H7 (cell line): ENCODE data around the gene IQGAP3. TPM values are rescaled to one million over a fixed set of nuclear protein-coding genes. Genes with fewer than 3 reads are reported as not detected.

Experiments used
- DNase-seq: peaks from one replicate; pipeline ENCODE4 v3.0.0; 2012
- H3K27me3 ChIP-seq: 2 replicates; pipeline ENCODE4 v1.6.0; 2011; ENCODE audit warnings: mild to moderate bottlenecking, low read length; ENCODE audit not compliant: control insufficient read depth, insufficient read depth
- H3K36me3 ChIP-seq: replicated peaks from 2 replicates; pipeline ENCODE4 v1.5.1; 2011; ENCODE audit warnings: low read length; ENCODE audit not compliant: control insufficient read depth, insufficient read depth
- H3K4me3 ChIP-seq: 2 replicates; pipeline ENCODE4 v1.5.1; 2011; ENCODE audit warnings: low read depth, mild to moderate bottlenecking, control low read depth, low read length, moderate library complexity; ENCODE audit not compliant: insufficient read depth
- total RNA-seq: library from RNA; depleted of rRNA; stranded (reverse); fragments of >200 nt; shearing (Covaris generic); gene quantifications from 2 replicates; pipeline ENCODE4 v1.2.3, GENCODE V29; 2014

The IQGAP3 gene
- total RNA-seq, 1 experiment from 2014 or later = 36.8 TPM

DNA sequence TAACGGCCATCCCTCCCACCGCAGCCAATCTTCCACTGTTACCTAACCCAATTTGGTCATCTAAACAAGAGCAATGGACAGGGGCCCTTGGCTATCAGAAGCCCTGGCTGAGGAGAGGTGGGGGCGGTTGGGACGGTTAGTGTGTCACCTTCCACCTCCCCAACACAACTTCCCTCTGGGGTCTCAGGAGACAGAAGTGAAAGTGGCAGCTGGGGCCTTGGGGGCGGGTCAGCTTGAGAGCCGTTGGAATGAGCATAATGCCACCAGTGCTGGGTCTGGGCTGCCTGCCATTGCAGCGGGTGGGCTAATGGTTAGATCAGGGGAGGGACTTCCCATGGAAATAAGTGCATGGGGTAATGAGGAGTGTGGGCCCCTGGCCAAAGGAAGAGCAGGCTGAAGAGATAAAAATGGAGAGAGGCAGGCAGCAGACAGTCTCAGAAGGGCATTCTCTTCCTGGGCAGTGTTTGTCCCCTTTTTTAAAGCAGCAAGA lies 79.7 kb downstream of the IQGAP3 start:
- Histone ChIP-seq H3K27me3 (no peaks in the 10 kb centered on the region), H3K36me3 (no peaks in the 10 kb centered on the region; the same call in 1 of the 2 replicates), H3K4me3 (no peak overlapping the region)
- DNase-seq = no peak

DNA sequence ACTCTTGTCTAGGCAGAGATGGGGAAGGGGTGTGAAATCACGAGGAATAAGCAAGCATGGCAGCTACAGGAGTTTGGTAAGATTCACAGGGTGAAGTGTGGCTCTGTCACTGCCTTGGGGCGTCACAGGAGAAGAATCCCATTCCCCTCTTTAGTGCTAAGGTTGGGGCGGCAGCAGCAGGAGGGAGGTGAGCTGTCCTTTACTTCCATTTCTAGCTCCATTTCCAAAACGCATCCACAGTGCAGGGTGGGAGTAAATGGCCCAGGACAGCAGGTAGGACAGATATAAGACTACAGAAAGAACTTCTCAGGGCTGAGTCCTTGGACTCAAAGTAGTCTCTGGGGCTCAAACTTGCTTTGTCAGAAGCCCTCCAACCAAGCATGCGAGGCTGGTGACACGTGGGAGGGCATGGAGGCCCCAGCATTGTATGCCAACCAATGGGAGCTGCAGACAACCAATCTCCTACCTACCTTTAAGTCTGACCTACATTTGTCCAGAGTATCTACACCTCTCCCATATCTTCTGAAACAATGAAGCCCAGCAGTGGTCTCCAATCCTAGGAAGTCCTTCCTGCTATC lies 80.3 kb downstream of the IQGAP3 start:
- H3K4me3 ChIP-seq = no peak overlapping the region
- H3K36me3 ChIP-seq = no peaks in the 10 kb centered on the region; the same call in 1 of the 2 replicates
- no peak for DNase-seq
- no peaks in the 10 kb centered on the region for H3K27me3 ChIP-seq

DNA sequence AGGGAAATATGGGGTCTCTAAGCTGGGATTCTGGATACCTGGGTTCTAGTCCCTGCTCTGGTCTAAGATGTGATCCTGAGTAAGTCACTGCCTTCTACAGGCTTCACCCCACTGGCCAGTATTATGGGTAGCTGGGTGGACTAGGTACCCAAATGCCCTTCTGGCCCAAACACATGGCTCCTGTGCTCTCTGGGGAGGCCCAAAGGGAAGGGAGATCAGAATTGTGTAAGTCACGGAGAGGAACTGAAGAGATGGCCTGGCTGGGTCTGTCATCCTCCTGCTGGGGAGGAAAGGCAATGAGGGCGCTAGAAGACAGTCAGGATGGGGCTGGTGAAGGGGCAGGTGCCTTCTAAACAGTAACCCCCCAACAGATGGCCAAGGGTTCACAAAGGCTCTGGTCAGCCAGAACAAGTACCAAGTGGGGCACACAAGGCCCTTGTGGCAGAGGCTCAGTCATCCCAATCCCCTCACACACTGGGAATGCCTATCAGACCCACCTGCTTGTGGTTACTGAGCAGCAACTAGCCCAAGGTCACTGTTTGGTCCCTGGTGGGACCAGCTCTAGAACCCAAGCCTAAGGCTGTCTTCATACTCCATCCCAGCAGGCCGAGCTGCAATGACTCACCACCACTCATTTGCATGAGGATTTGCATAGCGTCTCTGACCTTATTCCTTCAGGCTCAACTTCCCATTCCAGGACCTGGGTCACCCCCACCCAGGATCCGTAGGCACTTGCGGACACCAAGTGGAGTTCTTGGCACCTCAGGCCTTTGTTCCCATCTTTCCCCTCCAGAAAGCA lies 81.0 kb downstream of the IQGAP3 start:
- Histone ChIP-seq H3K36me3 (no peaks in the 10 kb centered on the region; the same call in 1 of the 2 replicates), H3K27me3 (no peaks in the 10 kb centered on the region), H3K4me3 (no peak overlapping the region)
- peak; percentile 46 for DNase-seq

DNA sequence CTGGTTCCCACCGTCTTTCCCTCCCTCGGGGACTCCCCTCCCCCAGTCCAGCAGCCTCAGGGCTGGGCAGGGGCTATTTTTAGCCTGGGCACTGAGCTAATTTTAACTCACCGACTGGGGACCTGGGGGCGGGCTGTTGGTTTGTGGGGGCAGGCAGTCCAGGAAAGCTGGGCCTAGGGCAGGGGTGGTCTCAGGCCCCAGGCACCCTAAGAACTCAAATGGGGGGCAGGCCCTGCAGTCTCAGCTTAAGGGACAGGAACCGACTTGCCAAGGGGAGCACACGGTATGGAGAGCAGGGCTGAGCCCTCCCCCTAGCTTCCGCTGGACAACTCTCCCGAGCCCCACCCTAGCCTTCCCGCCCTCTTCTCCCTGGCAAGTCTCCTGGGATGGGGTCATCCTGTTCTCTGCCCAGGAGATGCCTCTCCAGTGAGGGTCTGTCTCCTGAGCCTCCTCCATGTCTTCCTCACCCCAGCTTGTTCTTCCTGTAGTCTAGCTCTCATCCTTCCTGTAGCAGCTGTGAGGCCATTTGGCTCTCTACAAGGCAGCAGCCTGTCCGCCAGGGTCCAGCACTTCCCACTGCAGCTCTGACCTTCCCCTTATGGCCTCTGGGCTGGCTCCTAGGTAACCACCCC lies 81.8 kb downstream of the IQGAP3 start:
- H3K36me3 ChIP-seq = no peaks in the 10 kb centered on the region; the same call in 1 of the 2 replicates
- H3K4me3 ChIP-seq = peak overlapping the region; percentile 27
- no peaks in the 10 kb centered on the region for H3K27me3 ChIP-seq
- DNase-seq = peak; percentile 90

DNA sequence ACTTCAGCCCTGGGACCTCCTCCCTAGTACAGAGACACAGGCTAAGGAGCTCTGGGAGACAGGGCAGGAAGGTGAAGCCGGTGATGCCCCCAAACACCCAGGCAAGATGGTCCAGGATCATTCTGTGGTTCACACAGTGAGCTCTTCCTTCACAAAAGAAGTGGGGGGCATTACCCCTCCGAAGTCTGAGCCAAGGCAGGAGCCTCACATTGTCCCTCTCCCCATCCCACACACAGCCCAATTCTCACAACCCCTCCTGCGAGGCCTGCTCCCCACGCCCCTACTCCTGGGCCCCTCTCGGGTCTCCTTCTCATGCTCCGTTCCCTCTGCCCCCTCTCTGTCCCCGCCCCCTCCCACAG lies 82.5 kb downstream of the IQGAP3 start:
- peak overlapping the region; percentile 27; the same call in 1 of the 2 replicates for H3K4me3 ChIP-seq
- no peaks in the 10 kb centered on the region for H3K27me3 ChIP-seq
- DNase-seq = no peak
- H3K36me3 ChIP-seq = no peaks in the 10 kb centered on the region; the same call in 1 of the 2 replicates

DNA sequence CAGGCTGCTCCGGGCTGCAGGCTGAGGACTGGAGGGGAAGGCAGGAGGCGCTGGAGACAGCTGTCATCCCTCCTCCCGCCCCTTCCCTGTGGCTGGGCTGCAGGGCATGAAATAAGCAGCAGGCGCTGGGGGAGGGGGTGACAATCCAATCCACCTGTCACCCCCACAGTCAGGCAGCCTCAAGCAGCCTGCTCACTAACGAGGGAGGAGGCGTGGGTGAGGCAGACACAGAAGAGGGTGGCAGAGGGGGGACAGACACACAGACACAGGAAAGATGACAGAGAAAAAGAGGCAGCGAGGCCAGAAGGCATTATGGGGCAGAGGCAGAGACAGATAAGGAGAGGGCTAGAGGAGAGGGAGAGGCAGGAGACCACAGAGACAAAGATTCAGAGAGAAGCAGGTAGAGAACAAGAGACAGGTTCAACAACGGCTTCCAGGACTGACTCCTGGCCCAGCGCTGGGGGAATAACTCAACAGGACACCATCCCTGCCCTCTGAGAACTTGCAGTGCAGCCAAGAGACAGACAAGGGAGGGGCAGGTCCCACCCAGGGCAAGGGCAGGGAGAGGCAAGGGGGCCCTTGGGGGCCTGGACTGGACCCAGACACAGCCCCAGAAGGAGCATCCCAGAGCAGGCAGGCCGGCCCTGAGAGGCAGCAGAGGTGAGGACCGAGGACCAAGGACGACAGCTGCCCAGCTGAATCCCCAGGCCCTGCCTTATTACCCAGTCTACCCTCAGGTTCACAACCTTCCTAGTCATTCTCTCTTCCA lies 83.0 kb downstream of the IQGAP3 start:
- no peaks in the 10 kb centered on the region; the same call in 1 of the 2 replicates for H3K36me3 ChIP-seq
- DNase-seq = peak; percentile 85
- H3K27me3 ChIP-seq = no peaks in the 10 kb centered on the region
- no peak overlapping the region for H3K4me3 ChIP-seq

DNA sequence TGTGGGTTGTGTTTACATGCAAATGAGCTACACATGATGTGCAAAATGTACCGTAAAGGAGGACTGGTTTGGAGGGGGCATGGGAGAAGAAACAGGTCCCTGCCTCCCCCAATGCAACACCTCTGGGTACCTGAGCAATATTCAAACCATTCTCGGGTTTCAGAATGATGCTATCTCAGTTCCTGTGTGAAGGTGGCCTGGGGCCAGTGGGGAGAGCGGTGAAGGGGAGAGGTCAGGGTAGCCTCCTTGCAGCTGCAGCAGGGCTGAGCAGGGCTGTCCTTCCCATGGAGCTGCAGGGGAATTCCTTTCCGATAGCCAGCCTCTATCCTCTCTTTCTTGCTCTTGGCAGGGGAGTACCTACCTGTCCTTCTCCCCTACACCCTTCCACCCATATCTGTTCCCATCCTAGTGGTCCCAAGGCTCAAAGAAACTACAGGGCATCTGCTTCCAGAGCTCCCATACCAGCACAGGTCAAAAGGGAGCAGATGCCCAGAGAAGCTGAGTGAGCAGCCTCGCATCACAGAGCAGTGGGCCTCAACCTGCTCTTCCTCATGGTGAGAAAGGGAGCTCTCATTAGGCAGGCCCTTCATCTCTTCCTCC lies 83.7 kb downstream of the IQGAP3 start:
- H3K27me3 ChIP-seq = no peaks in the 10 kb centered on the region

DNA sequence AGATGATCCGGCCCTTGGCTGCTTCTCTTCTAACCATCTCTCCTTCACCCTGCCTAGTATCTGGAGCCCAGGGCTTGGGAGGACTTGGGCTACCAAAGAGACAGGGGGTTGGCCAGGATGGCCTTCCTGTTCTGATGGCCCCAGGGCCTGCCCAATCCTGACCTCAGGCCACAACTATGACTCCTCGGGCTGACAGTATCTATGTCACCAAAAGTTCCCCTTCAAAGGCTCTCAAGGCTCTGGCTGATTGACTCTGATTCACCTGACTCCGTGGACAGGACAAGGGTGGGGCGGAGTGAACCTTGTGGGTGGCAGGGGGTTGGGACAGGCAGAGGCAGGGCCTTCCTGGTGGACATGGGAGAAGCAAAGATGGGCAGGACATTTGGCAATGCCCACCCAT lies 84.5 kb downstream of the IQGAP3 start:
- no peak overlapping the region for H3K4me3 ChIP-seq
- no peak for DNase-seq
- no peaks in the 10 kb centered on the region; the same call in 1 of the 2 replicates for H3K36me3 ChIP-seq
- no peaks in the 10 kb centered on the region for H3K27me3 ChIP-seq

More for the DNA sequence above, 83.7 kb downstream of the IQGAP3 start:
- Histone ChIP-seq H3K4me3 (no peak overlapping the region), H3K36me3 (no peaks in the 10 kb centered on the region; the same call in 1 of the 2 replicates)
- no peak for DNase-seq

DNA sequence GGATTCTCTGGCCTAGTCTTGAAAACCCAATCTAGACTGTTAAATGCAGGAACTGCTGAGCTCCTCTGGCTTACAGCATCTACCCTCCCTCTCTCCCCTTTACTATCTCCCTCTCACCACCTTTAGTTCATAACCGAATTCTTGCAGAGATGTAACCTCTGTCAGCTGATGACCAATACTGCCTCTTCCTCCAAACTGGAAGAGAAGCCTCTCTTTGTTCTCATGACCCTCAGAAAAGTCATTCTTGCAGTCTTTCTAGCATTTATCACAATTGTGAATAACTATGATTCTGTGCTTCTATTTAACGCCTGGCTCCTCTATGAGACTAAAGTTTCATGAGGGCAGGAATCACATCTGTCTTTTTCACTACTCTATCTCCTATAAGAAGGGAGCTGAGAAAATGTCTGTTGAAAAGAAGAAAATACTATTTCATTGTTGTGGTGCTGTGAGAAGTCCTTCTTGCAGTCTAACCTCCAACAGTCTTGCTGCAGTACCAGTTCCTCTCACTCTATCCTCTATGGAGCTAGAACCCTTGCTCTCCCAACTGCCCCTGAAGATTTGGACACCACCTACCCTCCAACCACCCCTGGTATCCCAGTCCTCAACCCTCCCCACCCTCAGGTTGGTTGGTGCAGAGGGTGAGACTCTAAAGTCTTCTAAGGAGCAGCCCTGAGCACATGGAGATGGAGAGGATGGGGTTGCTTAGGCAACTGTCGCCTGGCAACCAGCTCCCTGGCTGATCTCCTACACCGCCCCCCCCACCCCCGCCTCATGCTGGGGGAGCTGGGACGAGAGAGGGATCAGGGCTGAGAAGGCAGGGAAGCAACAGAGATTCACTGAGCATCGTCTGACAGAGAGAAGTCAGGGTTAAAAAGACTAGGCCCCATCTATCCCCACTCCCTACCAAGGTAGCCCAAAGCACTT lies 85.7 kb downstream of the IQGAP3 start:
- peak; percentile 73 for DNase-seq
- Histone ChIP-seq H3K27me3 (no peaks in the 10 kb centered on the region), H3K4me3 (no peak overlapping the region), H3K36me3 (peaks cover 4% of the 10 kb centered on the region)

DNA sequence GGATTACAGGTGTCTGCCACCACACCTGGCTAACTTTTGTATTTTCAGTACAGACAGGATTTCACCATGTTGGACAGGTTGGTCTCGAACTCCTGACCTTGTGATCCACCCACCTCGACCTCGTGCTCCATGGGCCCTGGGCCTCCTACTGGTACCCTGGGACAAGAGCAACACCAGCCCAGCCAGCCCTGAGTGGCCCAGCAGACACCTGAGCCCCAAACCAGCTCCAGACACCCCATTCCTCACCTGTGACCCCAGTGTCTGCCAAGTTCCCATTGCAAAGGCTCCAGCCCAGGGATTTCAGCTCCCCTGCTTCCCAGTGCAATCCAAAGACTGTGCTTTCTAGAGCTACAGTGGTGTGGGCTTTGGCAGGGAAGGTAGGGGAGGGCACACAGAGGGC lies 86.4 kb downstream of the IQGAP3 start:
- no peak for DNase-seq
- H3K36me3 ChIP-seq = peaks cover 4% of the 10 kb centered on the region

DNA sequence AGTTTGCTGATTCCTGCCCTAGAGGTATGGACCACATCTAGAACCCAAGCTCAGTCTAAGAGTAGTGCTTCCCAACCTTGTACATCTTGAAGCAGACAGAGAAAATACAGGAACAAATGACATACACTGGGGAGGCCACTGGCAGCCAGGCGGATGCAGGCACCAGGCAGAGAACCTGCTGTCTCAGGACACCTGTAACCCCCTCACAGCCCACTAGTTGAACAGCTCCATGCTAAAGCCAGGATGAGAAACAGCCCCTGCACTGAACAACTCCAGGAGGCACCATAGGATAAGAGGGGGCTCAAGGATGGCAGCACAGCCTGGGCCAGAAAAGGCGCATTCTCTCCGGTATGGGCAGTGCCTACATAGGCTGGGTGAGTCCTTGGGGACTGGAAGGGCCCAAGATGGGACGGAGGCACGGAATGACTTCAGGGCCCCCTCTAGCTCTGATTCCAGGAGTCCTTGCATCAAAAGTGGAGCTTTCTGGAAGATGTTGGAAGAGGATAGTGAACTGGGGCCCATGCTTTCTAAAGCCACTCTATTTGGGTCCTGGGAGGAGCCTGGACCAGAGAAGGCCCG lies 87.8 kb downstream of the IQGAP3 start:
- no peak for DNase-seq
- no peak overlapping the region for H3K4me3 ChIP-seq
- no peaks in the 10 kb centered on the region for H3K27me3 ChIP-seq
- peaks cover 6% of the 10 kb centered on the region for H3K36me3 ChIP-seq

More for the DNA sequence above, 86.4 kb downstream of the IQGAP3 start:
- Histone ChIP-seq H3K27me3 (no peaks in the 10 kb centered on the region), H3K4me3 (no peak overlapping the region)

DNA sequence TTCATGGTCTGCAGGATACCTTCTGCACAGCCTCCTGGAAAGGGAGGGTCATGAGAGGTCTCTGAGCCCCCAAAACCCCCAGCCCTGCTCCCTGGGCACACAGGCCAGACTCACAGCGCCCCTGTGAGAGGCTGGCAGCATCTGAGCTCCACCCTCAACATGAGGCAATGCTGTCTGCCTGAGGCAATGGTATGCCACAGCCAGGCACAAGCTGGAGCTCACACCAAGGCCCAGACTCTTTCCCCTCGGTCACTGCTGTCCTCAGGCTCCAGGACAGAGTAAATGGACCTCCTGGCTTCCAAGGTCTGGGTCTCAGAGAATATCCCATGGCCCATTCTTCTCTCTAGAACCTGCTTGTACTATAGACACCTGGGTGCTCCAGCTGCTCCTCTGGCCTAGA lies 89.0 kb downstream of the IQGAP3 start:
- no peak overlapping the region for H3K4me3 ChIP-seq
- no peaks in the 10 kb centered on the region for H3K27me3 ChIP-seq
- H3K36me3 ChIP-seq = peaks cover 11% of the 10 kb centered on the region
- no peak for DNase-seq

DNA sequence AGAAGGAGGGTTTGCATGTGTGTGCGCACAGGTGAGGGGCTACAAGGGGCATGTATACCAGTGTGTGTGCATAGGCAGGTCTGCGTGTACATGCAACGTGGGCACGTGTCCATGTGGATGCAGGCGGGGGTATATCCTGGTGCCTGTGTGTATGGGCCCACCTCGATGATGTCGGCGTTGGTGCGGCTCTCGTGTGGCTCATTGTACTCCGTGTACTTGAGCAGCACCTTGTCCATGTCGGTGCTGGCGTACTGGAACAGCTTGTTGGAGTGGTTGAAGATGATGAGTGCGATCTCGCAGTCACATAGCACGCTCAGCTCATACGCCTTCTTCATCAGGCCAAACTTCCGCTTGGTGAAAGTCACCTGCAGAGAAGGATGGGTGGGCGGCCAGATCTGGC lies 90.1 kb downstream of the IQGAP3 start:
- H3K4me3 ChIP-seq = no peak overlapping the region
- DNase-seq = no peak
- no peaks in the 10 kb centered on the region for H3K27me3 ChIP-seq
- peaks cover 13% of the 10 kb centered on the region for H3K36me3 ChIP-seq
